Central memory CD8-positive, alpha-beta T cell (primary cell): ENCODE results near the gene UTP4.
"Not testable (repeated sequence)": the region's sequence is repeated elsewhere in the genome, so short reads cannot be mapped to it uniquely, and the experiment has no call there.

Experiments
- ATAC-seq: fragments of 150-1000 bp; cut with Tn5 transposase; replicated peaks from 2 replicates; pipeline ENCODE4 v1.10.0; 2022; ENCODE audit warnings: mild to moderate bottlenecking, moderate FRiP score, moderate number of reproducible peaks; ENCODE audit not compliant: poor library complexity, severe bottlenecking; ENCODE audit errors: extremely low read depth
- DNase-seq, 2 donors: peaks; one replicate each; pipeline ENCODE4 v3.0.0; 2021; ENCODE audit warnings: low spot score in 2 of 2
- H3K27ac Mint-ChIP-seq: one replicate; pipeline ENCODE4 v1.8.0; 2022; ENCODE audit warnings: low read depth, mild to moderate bottlenecking, moderate library complexity, mixed read lengths
- H3K27me3 Mint-ChIP-seq: one replicate; pipeline ENCODE4 v1.8.0; 2022; ENCODE audit warnings: mixed read lengths
- H3K36me3 Mint-ChIP-seq: one replicate; pipeline ENCODE4 v1.8.0; 2022; ENCODE audit warnings: mild to moderate bottlenecking, moderate library complexity, mixed read lengths; ENCODE audit not compliant: insufficient read depth
- H3K4me1 Mint-ChIP-seq: one replicate; pipeline ENCODE4 v1.8.0; 2022; ENCODE audit warnings: mixed read lengths
- H3K4me3 Mint-ChIP-seq: one replicate; pipeline ENCODE4 v1.8.0; 2022; ENCODE audit warnings: mild to moderate bottlenecking, moderate library complexity, mixed read lengths
- H3K9me3 Mint-ChIP-seq: one replicate; pipeline ENCODE4 v1.8.0; 2022; ENCODE audit warnings: mixed read lengths

The UTP4 gene

GRCh38 chr16:69145658-69146057, 13.2 kb downstream of the UTP4 start:
- Mint-ChIP-seq H3K27ac (no peak overlapping the region), H3K9me3 (no peaks in the 10 kb centered on the region), H3K36me3 (peaks cover 60% of the 10 kb centered on the region), H3K27me3 (no peaks in the 10 kb centered on the region), H3K4me1 (peaks cover 6% of the 10 kb centered on the region), H3K4me3 (no peak overlapping the region)
- DNase-seq, result no peak
- ATAC-seq, result no peak

GRCh38 chr16:69149621-69150020, 17.2 kb downstream of the UTP4 start:
- not testable (repeated sequence) for ATAC-seq, H3K4me3 Mint-ChIP-seq, H3K27me3 Mint-ChIP-seq, H3K4me1 Mint-ChIP-seq, DNase-seq, H3K27ac Mint-ChIP-seq, H3K9me3 Mint-ChIP-seq
- peaks cover 58% of the 10 kb centered on the region for H3K36me3 Mint-ChIP-seq

DNA sequence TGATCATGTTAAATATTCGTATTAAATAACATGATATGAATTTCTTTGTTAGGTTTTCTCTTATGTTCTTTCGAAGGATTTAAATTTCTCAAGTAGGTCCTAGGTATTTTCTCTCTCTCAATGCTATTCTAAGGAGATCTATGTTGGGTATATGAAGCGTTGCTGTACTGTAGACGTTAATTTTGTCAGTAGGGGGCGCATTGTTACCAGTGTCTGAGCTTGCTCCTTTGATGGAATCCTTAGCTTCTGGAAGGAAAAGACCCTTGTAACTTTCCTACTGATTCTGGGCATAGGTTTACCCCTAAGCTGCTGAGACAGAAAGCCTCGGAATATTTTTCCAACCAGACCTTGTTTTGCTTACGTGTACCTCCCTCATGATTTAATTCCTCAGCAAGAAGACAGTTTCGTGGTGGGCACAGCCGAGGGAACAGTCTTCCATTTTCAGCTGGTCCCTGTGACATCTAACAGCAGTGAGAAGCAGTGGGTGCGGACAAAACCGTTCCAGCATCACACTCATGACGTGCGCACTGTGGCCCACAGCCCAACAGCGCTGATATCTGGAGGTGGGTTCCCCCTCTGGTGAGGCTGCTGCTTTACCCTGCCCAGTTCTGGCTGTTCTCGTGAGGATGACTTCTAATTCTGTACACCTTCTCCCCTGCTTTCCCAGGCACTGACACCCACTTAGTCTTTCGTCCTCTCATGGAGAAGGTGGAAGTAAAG, 17.9 kb downstream of the UTP4 start:
- Mint-ChIP-seq H3K4me3 (no peak overlapping the region), H3K4me1 (no peaks in the 10 kb centered on the region), H3K9me3 (no peaks in the 10 kb centered on the region), H3K27ac (no peak overlapping the region), H3K27me3 (no peaks in the 10 kb centered on the region), H3K36me3 (peaks cover 54% of the 10 kb centered on the region)
- ATAC-seq (peak; percentile 68), DNase-seq (peak in 1 of 2 donors; percentile 36)

- no peaks in the 10 kb centered on the region for H3K4me1 Mint-ChIP-seq
- ATAC-seq (no peak), DNase-seq (no peak)
- H3K9me3 Mint-ChIP-seq, result no peaks in the 10 kb centered on the region
- H3K36me3 Mint-ChIP-seq, result peaks cover 61% of the 10 kb centered on the region
- no peaks in the 10 kb centered on the region for H3K27me3 Mint-ChIP-seq
- peak overlapping the region; percentile 16 for H3K27ac Mint-ChIP-seq
- H3K4me3 Mint-ChIP-seq, result no peak overlapping the region
Observed at GRCh38 chr16:69157196-69157595, 24.7 kb downstream of the UTP4 start.

DNA sequence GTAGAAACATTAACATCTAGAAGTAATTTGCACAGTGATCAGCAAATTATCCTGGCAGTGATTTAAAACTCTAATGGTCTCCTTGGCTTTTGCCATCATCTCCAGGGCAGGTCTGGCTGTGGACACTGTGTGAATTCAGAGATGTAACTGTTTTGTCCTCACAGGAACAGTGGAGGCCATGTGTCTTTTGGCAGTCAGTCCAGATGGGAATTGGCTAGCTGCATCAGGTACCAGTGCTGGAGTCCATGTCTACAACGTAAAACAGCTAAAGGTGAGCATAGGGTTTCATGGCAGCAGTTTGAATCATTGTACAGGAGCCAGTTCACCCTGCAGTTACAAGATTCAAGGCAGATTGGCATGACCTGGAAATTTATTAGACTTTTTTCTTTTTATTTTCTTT, 27.7 kb downstream of the UTP4 start:
- DNase-seq, result no peak
- Mint-ChIP-seq H3K27me3 (no peaks in the 10 kb centered on the region), H3K4me3 (no peak overlapping the region), H3K27ac (no peak overlapping the region), H3K36me3 (peaks cover 61% of the 10 kb centered on the region), H3K9me3 (no peaks in the 10 kb centered on the region), H3K4me1 (no peaks in the 10 kb centered on the region)
- ATAC-seq, result no peak

- H3K27me3 Mint-ChIP-seq, result no peaks in the 10 kb centered on the region
- no peaks in the 10 kb centered on the region for H3K9me3 Mint-ChIP-seq
- no peak overlapping the region for H3K4me3 Mint-ChIP-seq
- peaks cover 22% of the 10 kb centered on the region for H3K4me1 Mint-ChIP-seq
- ATAC-seq (no peak), DNase-seq (no peak)
- H3K36me3 Mint-ChIP-seq, result peaks cover 40% of the 10 kb centered on the region
- peak overlapping the region; percentile 75 for H3K27ac Mint-ChIP-seq
Observed at GRCh38 chr16:69165584-69165983, 33.1 kb downstream of the UTP4 start.

- H3K36me3 Mint-ChIP-seq, result peaks cover 39% of the 10 kb centered on the region
- H3K9me3 Mint-ChIP-seq, result no peaks in the 10 kb centered on the region
- H3K4me1 Mint-ChIP-seq, result peaks cover 22% of the 10 kb centered on the region
- peak overlapping the region; percentile 17 for H3K4me3 Mint-ChIP-seq
- H3K27me3 Mint-ChIP-seq, result no peaks in the 10 kb centered on the region
- peak overlapping the region; percentile 75 for H3K27ac Mint-ChIP-seq
- ATAC-seq, result peak; percentile 75
- no peak for DNase-seq
Observed at GRCh38 chr16:69166221-69166833, 33.9 kb downstream of the UTP4 start.

- no peaks in the 10 kb centered on the region for H3K9me3 Mint-ChIP-seq
- H3K4me1 Mint-ChIP-seq, result peaks cover 22% of the 10 kb centered on the region
- ATAC-seq, result no peak
- H3K4me3 Mint-ChIP-seq, result no peak overlapping the region
- peak overlapping the region; percentile 75 for H3K27ac Mint-ChIP-seq
- no peaks in the 10 kb centered on the region for H3K27me3 Mint-ChIP-seq
- no peak for DNase-seq
- peaks cover 37% of the 10 kb centered on the region for H3K36me3 Mint-ChIP-seq
Observed at GRCh38 chr16:69166946-69167930, 34.8 kb downstream of the UTP4 start.

DNA sequence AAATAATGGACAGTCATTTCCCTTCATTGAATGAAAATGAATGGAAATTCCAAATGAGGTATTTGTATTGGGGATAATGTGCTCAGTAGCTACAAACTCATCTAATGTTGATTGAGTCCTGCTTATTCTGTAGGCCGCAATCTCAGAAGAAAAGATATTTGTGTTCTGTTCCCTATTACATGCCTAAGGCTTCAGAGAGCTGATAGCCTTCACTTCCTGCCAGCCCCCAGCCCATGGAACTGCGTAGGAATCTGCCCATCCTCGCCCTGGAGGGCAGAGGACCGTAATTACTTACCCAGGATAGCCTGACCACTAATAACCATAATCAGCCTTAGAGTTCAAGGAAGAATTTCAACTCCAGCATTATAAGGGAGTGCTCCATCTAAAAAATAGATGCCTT, 36.6 kb downstream of the UTP4 start:
- H3K9me3 Mint-ChIP-seq, result no peaks in the 10 kb centered on the region
- H3K27ac Mint-ChIP-seq, result no peak overlapping the region
- no peaks in the 10 kb centered on the region for H3K27me3 Mint-ChIP-seq
- no peak for ATAC-seq
- no peak overlapping the region for H3K4me3 Mint-ChIP-seq
- H3K36me3 Mint-ChIP-seq, result peaks cover 22% of the 10 kb centered on the region
- no peak for DNase-seq
- peaks cover 22% of the 10 kb centered on the region for H3K4me1 Mint-ChIP-seq

DNA sequence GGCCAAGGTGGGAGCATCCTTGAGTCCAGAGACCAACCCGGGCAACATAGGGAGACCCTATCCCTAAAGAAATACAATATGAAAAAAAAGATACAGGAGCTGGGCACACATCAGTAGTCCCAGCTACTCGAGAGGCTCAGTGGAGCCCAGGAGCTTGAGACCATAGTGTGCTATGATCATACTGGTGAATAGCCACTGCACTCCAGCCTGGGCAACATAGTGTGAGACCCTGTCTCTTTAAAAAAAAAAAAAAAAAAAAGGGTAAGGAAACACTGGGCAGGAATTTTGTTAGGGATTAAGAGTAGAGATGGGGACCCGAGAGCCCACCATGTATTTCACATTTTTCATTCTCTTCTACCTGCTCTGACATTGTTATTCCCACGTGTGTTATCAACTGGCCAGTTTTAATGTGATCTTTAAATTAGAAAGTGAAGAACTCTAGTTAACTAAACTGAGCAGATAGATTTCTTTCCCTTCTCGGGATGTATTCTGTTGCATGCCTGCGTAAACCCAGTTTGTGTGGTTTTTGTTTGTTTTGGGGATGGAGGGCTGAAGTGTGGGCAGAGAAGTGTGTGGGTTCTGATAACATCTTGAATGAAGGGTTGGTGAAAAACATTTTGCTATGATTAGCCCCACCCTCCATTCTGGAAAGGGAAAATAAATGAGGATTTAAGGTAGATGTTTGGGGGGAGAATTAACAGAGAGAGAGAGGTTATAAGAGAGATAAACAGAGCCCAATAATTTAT, 37.3 kb downstream of the UTP4 start:
- H3K27me3 Mint-ChIP-seq, result no peaks in the 10 kb centered on the region
- no peak for DNase-seq
- ATAC-seq, result no peak
- no peaks in the 10 kb centered on the region for H3K9me3 Mint-ChIP-seq
- H3K4me1 Mint-ChIP-seq, result peaks cover 22% of the 10 kb centered on the region
- no peak overlapping the region for H3K4me3 Mint-ChIP-seq
- no peak overlapping the region for H3K27ac Mint-ChIP-seq
- H3K36me3 Mint-ChIP-seq, result peaks cover 20% of the 10 kb centered on the region

GRCh38 chr16:69171325-69172084, 39.1 kb downstream of the UTP4 start:
- H3K27me3 Mint-ChIP-seq, result no peaks in the 10 kb centered on the region
- no peak overlapping the region for H3K4me3 Mint-ChIP-seq
- no peak for ATAC-seq
- H3K36me3 Mint-ChIP-seq, result peaks cover 16% of the 10 kb centered on the region
- no peak for DNase-seq
- H3K27ac Mint-ChIP-seq, result no peak overlapping the region
- H3K9me3 Mint-ChIP-seq, result no peaks in the 10 kb centered on the region
- H3K4me1 Mint-ChIP-seq, result peaks cover 14% of the 10 kb centered on the region
